DMS 273 (cell line): ENCODE measurements around the gene PRDM10.
"Not testable (repeated sequence)": the region's sequence is repeated elsewhere in the genome, so short reads cannot be mapped to it uniquely, and the experiment has no call there.

Experiments
- DNase-seq: peaks from one replicate; lab custom pipeline; 2025; ENCODE audit not compliant: unreplicated experiment; lab: John Stamatoyannopoulos, UW

The PRDM10 gene

DNA sequence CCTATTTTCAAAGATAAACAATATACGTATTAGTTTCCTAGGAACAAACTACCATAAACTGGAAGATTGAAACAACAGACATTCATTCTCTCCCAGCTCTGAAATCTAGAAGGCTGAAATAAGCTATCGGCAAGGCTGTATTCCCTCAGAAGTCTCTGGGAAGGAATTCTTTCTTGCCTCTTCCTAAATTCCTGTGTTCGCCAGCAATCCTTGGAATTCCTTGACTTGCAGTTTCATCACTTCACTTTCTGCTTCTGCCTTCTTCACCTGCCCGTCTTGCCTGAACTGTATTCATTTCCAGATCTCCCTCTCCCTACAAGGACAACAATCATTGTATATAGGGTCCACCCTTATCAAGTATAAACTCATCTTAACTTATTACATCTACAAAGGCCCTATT is 17.7 kb upstream of the PRDM10 start:
- no peak for DNase-seq

DNA sequence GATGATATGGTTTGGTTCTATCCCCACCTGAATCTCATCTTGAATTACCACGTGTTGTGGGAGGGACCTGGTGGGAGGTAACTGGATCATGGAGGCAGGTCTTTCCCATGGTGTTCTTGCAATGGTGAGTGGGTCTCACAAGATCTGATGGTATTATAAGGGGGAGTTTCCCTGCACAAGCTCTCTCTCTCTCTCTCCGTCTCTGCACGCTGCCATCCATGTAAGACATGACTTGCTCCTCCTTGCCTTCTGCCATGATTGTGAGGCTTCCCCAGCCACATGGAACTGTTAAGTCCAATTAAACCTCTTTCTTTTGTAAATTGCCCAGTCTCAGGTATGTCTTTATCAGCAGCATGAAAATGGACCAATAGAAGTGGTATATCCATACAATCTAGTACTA is 13.2 kb upstream of the PRDM10 start:
- not testable (repeated sequence) for DNase-seq

DNA sequence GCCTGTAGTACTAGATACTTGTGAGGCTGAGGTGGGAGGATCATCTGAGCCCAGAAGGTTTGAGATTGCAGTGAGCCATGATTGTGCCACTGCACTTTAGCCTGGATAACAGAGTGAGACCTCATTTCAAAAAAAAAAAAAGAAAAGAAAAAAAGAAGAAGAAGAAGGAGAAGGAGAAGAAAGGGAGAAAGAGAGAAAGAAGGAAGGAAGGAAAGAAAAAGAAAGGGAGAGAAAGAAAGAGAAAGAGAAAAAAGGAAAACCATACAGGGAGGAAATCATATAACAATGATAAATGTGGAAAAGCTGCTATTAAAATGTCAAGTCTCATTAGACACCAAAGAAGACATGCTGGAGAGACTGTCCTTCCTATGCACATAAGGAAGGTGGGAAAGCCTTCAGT is 5.7 kb upstream of the PRDM10 start:
- no peak for DNase-seq

DNA sequence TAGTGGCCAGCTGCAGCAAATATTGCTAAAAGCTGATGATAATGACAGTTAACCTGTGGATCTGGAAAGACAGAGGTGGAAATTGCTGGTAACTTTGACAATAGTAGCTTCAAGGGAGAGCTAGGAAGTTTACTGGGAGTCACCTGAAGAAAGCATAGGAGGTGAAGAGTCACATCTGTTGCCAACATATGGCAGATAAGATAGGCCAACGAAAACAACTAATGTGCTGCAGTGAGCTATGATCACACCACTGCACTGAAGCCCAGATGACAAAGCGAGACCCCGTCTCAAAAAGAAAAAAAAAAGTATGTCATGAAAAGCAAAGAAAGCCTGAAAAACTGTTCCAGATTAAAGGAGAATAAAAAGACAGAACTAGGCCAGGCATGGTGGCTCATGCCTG is 4.3 kb upstream of the PRDM10 start:
- DNase-seq: peak; percentile 46

DNA sequence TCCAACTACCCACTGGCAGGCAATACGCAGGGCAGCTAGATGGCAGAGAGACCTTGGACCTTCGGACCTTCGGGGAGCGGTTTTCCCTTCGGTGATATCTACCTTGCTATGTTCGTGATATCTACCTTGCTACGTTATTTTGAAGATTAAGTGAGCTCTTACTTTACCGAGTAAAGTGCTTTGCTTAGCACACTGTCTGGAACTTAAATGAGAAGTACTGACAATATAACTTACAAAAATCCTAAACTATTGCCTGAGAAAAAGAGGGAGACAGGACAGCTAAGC is 1.0 kb upstream of the PRDM10 start:
- no peak for DNase-seq

DNA sequence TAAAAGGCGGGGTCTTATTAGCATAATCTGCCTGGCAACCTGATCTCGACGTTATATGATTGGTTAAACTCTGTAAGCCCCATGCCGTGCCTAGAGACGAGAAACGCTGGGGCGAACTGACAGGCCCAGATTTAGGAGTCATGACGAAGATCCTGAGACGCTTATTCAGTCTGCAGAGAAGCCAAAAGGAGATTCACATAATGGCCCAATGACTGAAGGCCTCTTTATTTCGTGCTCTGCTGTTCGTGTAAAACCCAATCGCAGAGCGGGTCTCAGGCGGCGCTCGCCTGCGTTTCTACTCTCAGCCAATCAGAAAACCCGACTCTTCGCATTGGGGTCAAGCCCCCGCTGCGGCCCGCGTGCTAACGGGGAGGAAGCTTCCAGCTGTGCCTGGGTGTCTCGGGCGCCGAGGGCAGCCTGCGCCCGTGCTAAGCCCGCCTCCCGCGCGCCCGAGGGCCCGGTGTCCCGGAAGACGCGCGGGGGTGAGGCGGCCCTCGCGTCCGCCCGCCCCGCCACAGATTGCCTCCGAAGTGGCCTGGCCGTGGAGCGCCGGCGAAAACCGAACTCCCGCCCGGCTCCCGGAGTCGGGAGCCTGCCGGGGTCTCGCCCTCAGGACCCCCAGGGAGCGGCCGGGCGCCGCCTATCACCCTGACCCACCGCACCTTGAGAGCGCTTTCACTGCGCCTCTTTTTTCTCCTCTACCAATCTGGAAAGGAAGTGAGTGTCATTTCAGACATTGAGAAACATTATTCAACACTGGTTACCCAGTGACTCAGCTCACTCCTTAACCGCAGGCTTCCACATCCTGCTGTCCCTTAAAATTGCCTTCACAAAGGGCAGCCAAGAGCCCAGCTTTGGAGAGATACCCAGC is 446 bp upstream of the PRDM10 start:
- peak; percentile 98 for DNase-seq

DNA sequence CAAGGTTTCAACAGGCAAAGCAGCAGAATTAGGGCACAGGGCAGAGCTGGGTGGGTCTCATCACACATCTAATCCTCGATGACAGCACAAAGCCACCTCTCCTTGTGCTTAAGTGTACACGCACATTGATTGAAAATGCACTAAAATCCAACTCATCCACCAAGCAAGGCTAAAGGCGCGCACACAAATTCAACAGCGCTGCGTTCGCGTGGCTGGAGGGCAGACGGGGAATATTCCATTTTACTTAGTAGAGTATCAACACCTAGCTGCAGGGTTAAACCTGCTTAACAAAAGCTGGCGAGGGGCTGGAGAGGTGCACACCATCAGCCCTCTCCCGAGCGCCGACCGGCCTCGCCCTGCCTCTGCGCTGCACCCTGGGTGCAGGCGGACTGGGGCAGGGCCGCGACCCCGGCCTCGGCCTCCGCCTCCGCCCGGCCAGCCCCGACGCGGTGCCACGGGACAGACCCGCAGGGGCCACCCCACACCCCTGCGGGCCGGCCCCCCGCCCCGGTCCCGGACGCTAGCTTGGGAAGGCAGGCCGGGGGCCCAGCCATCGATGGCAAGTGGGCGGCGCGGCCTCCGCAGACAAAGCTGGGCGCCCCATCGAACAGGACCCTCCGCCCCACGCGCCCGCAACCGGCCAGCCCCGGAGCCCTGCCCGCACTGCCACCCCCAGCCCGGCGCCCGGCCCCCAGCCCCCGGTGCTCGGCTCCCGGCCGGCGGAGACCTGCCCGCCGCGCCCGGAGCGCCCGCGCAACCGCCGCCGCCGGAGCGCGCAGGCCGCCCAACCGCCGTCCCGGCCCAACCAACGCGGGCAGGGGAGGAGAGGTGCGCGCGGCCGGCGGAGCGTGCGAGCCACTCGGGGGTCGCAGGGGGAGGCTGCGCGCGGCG is 929 bp downstream of the PRDM10 start:
- DNase-seq: peak; percentile 66

DNA sequence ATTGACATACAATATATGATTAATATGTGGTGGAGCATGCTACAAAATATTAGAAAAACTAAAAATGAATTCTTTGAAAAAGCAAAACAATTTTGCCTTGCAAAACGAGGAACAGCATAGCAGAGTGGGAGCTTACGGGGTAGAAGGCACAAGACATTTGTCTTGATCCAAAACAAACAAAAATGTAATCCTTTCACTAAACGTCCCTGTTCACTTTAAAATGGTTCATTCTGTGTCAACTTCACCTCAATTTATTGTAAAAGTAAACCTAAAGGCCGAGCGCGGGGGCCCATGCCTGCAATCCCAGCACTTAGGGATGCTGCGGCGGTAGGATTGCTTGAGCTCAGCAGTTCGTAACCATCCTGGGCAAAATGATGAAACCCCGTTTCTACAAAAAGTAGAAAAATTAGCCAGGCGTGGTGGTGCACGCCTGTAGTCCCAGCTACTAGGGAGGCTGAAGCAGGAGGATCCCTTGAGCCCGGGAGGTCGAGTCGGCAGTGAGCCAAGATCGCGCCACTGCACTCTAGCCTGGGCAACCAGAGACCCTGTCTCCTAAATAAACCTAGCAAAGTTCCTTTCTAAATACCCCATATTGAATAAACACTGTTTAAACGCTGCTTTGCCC is 2.0 kb downstream of the PRDM10 start:
- peak; percentile 30 for DNase-seq

DNA sequence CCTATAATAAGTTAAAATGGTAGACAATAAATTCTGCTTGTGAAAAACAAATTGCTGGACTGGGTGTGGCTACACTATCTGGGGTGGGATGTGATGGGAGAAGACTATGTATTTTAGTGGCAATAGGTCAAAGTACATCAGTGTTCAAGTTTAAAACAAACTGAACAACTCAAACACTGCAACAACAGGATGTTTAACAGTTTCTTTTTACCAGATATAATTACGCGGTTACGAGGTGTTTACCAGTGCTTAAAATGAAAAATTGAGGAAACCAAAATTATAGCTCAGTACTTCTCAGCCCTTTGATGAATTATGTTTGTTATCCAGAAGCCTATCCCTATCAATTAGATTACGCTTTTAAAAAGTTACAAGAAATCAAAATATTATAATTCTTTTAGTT is 3.2 kb downstream of the PRDM10 start:
- no peak for DNase-seq

DNA sequence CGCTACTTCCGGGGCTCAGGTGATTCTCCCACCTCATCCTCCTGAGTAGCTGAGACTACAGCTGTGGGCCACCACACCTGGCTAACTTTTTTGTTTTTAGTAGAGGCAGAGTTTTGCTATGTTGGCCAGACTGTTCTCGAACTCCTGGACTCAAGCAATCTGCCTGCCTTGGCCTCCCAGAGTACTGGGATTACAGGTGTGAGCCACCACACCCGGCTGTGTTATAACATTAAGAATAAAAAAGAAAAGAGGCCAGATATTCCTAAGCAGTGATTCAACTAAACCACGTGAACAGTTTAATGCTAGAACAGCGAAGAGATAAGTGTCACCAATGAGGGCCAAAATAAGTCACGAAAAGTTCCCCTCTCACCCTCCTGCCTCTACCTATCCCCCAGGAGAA is 3.7 kb downstream of the PRDM10 start:
- no peak for DNase-seq

DNA sequence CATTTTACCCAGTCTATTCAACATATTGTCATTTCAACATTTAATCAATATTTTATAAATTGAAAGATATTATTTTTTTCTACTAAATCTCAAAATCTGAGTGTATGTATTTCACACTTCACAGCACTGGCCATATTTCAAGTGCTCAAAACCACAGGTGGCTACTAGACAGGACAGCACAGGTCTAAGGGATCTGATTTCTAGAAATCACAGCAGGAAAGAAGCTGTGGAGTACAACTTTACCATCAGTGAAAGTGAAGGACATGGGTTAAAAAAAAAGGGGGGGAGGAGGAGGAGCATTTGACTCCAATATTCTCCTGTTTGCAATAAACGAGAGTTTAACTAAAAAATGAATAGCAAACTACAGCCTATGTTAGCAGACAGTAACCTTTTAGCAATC is 4.5 kb downstream of the PRDM10 start:
- DNase-seq: peak; percentile 51

DNA sequence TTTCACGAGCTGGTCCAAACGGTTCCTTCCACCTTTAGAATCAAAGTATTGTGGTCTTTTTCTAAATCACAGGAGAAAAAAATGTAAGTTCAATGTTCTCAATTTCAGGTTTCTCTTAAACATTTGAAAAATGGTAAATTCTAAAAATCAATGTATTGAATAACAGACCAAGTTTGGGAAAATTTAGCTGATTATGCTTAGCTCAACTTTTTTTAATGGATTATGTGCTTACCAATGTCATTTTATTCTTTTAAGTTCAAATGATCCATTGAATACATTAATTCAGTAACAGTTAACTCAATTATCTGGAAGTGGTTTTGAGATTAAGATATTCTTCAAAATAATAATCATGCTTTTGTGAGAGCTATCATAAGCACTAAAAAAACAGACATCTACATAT is 5.1 kb downstream of the PRDM10 start:
- DNase-seq: no peak

DNA sequence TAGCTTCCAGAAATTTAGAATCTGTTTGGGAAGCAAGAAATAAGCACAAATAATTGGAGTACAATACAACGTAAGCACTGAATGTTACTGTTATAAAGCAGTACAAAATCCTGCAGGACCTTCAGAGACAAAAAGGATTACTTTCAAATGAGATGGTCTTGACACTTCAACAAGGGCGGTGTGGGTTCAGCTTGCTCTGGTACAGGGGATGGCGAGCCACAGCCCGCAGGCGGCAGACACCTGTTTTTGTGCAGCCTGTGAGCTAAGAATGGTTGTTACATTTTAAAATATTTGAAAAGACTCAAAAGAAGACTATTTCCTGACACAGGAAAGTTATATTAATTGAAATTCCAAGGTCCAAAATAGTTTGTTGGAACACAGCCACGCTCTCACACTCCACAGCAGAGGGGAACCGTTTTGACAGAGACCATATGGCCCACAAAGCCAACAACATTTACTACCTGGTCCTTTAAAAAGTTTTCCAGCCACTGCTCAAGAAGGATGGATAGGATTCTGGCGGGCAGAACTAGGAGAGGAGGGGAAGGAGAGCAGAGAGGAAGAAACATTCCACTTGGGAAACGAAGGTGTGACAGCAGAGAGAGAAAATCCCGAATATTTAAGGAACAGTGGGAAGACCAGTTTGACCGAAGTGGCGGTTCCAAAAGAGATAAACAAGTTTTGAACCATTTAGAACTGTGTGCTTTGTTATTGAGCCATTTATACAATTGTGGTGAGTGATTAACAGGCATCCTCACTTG is 6.3 kb downstream of the PRDM10 start:
- peak; percentile 32 for DNase-seq

DNA sequence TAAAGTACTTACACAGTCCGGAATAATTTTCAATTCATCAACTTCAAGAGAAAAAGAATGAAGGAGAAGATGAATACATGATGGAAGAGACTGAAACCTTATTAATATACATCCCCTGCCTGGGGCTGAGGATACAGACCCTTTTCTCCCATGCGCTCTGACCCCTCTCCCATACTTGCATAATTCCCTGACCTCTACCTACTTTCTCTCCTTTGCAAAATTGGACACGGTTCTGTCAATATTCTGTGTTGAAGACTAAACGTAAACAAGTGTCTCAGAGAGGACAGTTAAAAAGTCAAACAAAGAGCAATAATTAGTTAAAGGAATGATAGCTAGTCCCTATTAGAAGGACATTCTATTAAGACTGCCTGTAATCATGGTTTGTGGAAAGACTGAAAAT is 7.5 kb downstream of the PRDM10 start:
- no peak for DNase-seq

DNA sequence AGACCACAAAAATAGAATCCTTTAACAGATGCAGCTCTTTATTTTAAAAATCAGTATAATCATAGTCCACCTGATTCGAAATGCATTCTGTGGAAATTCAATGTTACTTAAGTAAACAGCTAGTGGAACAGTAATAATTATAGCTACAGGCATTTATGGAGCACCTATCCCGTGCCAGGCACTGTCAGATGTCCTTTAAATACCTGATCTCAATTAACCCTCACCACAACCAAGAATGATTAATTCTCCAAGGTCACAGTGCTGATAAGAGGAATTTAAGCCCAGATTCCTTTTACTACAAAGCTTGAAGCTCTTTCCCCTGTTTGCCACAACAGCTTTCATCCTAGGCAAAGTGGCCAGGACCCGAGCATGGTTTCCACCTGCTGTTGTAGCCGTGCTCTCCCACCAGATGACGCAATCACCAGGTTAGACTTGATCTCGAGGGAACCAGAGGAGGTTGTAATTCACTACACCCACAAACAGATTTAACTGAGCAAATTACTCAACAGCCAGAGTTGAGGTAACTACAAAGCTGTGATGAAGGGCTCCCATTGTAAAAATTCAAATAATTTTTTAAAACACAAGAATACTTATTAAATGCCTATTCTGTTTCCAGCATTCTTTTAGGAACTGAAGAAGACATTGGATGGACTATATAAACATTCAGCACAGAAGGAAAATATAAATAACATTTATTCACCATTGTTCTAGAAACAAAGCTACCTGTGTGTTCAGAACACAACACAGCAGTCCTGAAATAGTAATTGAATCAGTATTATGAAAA is 10.3 kb downstream of the PRDM10 start:
- peak; percentile 83 for DNase-seq

DNA sequence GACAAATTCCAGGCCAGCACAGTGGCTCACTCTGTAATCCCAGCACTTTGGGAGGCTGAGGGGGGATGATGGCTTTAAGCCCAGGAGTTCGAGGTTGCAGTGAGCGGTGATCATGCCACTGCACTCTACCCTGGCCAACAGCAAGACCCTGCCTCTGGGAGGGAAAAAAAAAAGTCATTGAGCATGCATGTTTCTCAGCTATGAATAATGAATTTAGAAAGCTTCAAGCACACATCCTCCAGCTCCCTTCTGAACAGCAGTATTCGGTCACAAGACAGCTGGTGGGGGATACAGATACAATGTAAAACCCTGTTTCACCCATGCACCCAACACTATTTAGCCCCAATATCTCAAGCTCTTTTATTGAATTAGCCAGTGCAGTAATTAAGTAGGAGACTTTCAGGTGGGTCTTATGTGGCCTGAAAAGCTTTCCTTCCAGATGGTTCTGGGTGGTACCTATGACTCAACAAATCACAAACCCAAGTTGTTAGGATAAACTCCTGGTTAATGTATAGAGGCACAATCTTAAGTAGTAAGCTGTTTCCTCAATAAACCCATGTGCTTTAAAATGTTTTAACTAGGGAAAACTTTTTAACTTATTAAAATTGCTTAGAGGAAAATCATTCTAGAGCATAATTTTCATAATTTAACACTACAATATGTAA is 13.4 kb downstream of the PRDM10 start:
- no peak for DNase-seq

DNA sequence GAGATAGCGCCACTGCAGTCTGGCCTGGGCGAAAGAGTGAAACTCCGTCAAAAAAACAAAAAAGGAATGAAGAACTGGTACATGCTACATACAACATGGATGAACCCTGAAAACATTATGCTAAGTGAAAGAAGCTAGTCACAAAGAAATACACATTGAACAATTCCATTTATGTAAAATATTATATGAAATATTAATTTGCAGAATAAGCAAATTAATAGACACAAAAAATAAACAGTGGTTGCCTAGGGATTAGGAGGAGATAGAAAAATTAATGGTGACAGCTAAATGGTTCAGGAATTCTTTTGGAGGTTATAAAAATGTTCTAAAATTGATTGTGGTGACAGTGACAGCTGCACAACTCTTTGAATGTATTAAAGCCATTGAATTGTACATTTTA is 14.7 kb downstream of the PRDM10 start:
- no peak for DNase-seq

DNA sequence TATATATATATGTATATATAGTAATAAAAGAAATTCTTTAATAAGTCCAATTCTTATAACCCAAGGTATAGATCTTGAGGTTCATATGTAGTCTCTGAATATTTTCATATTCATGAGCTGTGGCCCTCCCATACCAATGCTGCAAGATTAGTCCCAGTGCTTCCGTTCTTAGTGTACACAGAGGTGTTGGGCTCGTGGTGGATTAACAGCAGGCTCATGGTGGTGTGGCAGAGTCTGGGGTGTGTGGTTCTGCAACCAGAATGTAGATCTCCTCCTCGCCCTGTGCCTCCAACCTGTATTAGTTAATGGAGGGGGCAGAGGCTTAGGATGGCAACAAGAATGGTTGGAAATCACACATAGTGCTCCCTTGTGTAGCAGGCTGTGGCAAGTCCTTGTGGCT is 16.8 kb downstream of the PRDM10 start:
- DNase-seq: no peak

DNA sequence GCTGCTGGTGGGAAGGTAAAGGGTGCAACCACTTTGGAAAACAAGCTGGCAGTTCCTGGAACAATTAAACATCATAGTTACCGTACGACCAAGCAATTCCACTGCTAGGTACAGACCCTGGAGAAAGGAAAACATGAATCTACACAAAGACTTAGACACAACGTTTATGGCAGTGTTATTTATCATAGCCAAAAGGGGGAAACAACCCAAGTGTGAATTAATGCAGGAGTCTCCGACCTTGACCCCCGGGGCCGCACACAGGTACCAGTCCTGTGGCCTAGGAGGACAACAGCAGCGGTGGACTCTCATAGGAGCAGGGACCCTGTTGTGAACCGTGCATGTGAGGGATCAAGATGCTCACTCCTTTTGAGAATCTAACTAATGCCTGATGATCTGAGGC is 22.5 kb downstream of the PRDM10 start:
- no peak for DNase-seq

DNA sequence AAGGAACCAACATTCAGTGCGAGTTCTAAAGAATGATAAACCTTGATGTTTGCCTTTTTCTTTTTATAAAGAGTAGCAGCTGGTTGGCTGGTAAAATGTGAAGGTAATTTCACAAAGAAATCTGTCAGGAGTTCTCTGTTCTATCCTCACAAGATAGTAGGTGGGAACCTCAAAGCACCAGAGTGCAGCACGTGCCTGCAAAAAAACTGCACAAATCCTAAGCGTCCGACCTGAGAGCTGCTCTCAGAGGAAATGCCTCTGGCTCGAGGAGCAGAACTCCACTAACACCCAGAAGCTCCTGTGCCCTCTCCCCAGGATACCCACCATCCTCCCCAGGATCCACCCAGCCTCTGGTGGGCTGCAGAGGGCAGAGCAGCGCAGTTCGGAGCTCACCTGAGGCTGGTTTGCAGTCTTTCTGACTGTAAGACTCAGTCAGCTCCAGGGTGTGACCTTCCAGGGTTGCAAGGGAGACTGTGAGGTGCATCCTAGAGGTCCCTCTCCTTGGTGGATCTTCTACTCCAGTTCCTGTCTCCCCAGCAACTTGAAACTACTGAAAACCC is 23.5 kb downstream of the PRDM10 start:
- no peak for DNase-seq
